ENCODE data around the gene HSPB6. TPM values are rescaled to one million over a fixed set of nuclear protein-coding genes. Genes with fewer than 3 reads are reported as not detected.

The HSPB6 gene
- total RNA-seq, 1 donor from 2014 or later: 1.9 TPM

- Histone ChIP-seq H3K9me3 (ENCODE audit: insufficient read depth, low read depth, low read length) (no peaks in the 10 kb centered on the region), H3K4me3 (ENCODE audit: insufficient read depth, low read depth, low read length) (peak within 1 kb of the TSS; percentile 61), H3K27me3 (ENCODE audit: insufficient read depth, low read length) (no peaks in the 10 kb centered on the region), H3K36me3 (ENCODE audit: insufficient read depth, low read length) (no peaks in the 10 kb centered on the region), H3K4me2 (ENCODE audit: low read length) (peak within 1 kb of the TSS; percentile 93), H3K27ac (ENCODE audit: low read depth, low read length) (no peak within 1 kb of the TSS), H3K79me2 (ENCODE audit: insufficient read depth, low read length) (peaks cover 5% of the 10 kb centered on the region), H2AFZ (ENCODE audit: low read depth, low read length) (peak within 1 kb of the TSS; percentile 75), H3K4me1 (ENCODE audit: insufficient read depth, low read length) (peaks cover 13% of the 10 kb centered on the region), H4K20me1 (ENCODE audit: insufficient read depth, low read length) (peaks cover 9% of the 10 kb centered on the region), H3K9ac (ENCODE audit: low read length) (peak within 1 kb of the TSS; percentile 76)
- Mint-ChIP-seq H3K27ac (ENCODE audit: unreplicated experiment) (peak within 1 kb of the TSS; percentile 88), H3K36me3 (ENCODE audit: low read depth, unreplicated experiment) (no peaks in the 10 kb centered on the region), H3K4me1 (ENCODE audit: low read depth, unreplicated experiment) (peaks cover 7% of the 10 kb centered on the region), H3K4me3 (ENCODE audit: unreplicated experiment) (peak within 1 kb of the TSS; percentile 84), H3K27me3 (ENCODE audit: low read depth, unreplicated experiment) (peaks cover 20% of the 10 kb centered on the region), H3K9me3 (ENCODE audit: unreplicated experiment) (peaks cover 4% of the 10 kb centered on the region)
- FAIRE-seq: no peak
- DNase-seq (ENCODE audit: low read depth): peak; percentile 80
- TF ChIP-seq EZH2 (IDR thresholded peaks at IDR 0.05; ENCODE audit: insufficient read depth, low read length) (no peak), CTCF (IDR thresholded peaks at IDR 0.05; ENCODE audit: insufficient read depth, low read depth, low read length) (no peak)
These were observed 18.7 kb upstream of the HSPB6 start, which contains the start of gene ARHGAP33 for GRCh38 chr19:35775298-35776101. Gene ARHGAP33, plus strand, starts transcription at chr19:35775564. Its CDS starts 95 bp downstream, at chr19:35775659.

GRCh38 chr19:35775046-35775297 is 18.1 kb upstream of the HSPB6 start:
- Histone ChIP-seq H3K9ac (ENCODE audit: low read length) (no peak overlapping the region), H3K4me2 (ENCODE audit: low read length) (peak overlapping the region; percentile 93), H2AFZ (ENCODE audit: low read depth, low read length) (peak overlapping the region; percentile 23), H3K36me3 (ENCODE audit: insufficient read depth, low read length) (no peaks in the 10 kb centered on the region), H3K4me1 (ENCODE audit: insufficient read depth, low read length) (peaks cover 13% of the 10 kb centered on the region), H3K27ac (ENCODE audit: low read depth, low read length) (no peak overlapping the region), H3K27me3 (ENCODE audit: insufficient read depth, low read length) (no peaks in the 10 kb centered on the region), H4K20me1 (ENCODE audit: insufficient read depth, low read length) (peaks cover 9% of the 10 kb centered on the region), H3K79me2 (ENCODE audit: insufficient read depth, low read length) (peaks cover 5% of the 10 kb centered on the region), H3K4me3 (ENCODE audit: insufficient read depth, low read depth, low read length) (peak overlapping the region; percentile 61), H3K9me3 (ENCODE audit: insufficient read depth, low read depth, low read length) (no peaks in the 10 kb centered on the region)
- Mint-ChIP-seq H3K27ac (ENCODE audit: unreplicated experiment) (peak overlapping the region; percentile 88), H3K4me1 (ENCODE audit: low read depth, unreplicated experiment) (peaks cover 7% of the 10 kb centered on the region), H3K27me3 (ENCODE audit: low read depth, unreplicated experiment) (peaks cover 19% of the 10 kb centered on the region), H3K36me3 (ENCODE audit: low read depth, unreplicated experiment) (no peaks in the 10 kb centered on the region), H3K9me3 (ENCODE audit: unreplicated experiment) (peaks cover 4% of the 10 kb centered on the region), H3K4me3 (ENCODE audit: unreplicated experiment) (peak overlapping the region; percentile 84)
- no peak for DNase-seq (ENCODE audit: low read depth)
- no peak for TF ChIP-seq EZH2 (IDR thresholded peaks at IDR 0.05; ENCODE audit: insufficient read depth, low read length)
- no peak for TF ChIP-seq CTCF (IDR thresholded peaks at IDR 0.05; ENCODE audit: insufficient read depth, low read depth, low read length)
- FAIRE-seq: no peak

Measured in astrocyte (in vitro differentiated cells and primary cell).